Sigmoid colon (tissue), 7 donors: ENCODE data around the gene ROM1. TPM values are rescaled to one million over a fixed set of nuclear protein-coding genes. Genes with fewer than 3 reads are reported as not detected.

Experiments used
- DNase-seq: peaks from one replicate; pipeline ENCODE4 v3.0.0-alpha.2; 2019
- H3K27ac ChIP-seq, 4 donors: fragments of 200-600 bp; sonication (generic); one replicate each; pipeline ENCODE4 v1.5.1; 2016 to 2019; ENCODE audit warnings: mild to moderate bottlenecking in 1 of 4
- H3K27me3 ChIP-seq, 3 donors: fragments of 200-600 bp; sonication (generic); one replicate each; pipeline ENCODE4 v1.5.1; 2019; ENCODE audit warnings: mild to moderate bottlenecking in 1 of 3
- H3K36me3 ChIP-seq, 4 donors: fragments of 200-600 bp; sonication (generic); one replicate each; pipeline ENCODE4 v1.5.1; 2016 to 2019
- H3K4me1 ChIP-seq, 4 donors: fragments of 200-600 bp; sonication (generic); one replicate each; pipeline ENCODE4 v1.5.1; 2017 to 2019
- H3K4me3 ChIP-seq, 4 donors: fragments of 200-600 bp; sonication (generic); one replicate each; pipeline ENCODE4 v1.5.1; 2017 to 2019; ENCODE audit warnings: mild to moderate bottlenecking in 2 of 4, moderate library complexity in 1 of 4
- H3K9me3 ChIP-seq, 4 donors: fragments of 200-600 bp in 3 of 4; sonication (generic) in 3 of 4; one replicate each; pipeline versions ENCODE4 v1.5.1 to v1.6.1; 2013 to 2019
- CTCF ChIP-seq, 4 experiments: fragments of 450-650 bp in 3 of 4; fragments of 200-600 bp in 1 of 4; IDR thresholded peaks; one replicate each; pipeline ENCODE4 v1.5.1; 2016 to 2019; ENCODE audit warnings: antibody characterized with exemption in 4 of 4, mild to moderate bottlenecking in 3 of 4, moderate library complexity in 2 of 4
- EP300 ChIP-seq, 4 donors: sonication (generic); formaldehyde crosslinking; IDR thresholded peaks; one replicate each; pipeline ENCODE4 v1.6.1; 2017; ENCODE audit warnings: antibody characterized with exemption in 4 of 4
- POLR2A ChIP-seq, 2 donors: fragments of 450-650 bp; IDR thresholded peaks; one replicate each; pipeline ENCODE4 v1.6.1; 2016; ENCODE audit warnings: antibody characterized with exemption in 2 of 2, mild to moderate bottlenecking in 2 of 2, moderate library complexity in 2 of 2
- POLR2AphosphoS5 ChIP-seq, 4 donors: sonication (generic); formaldehyde crosslinking; IDR thresholded peaks; one replicate each; pipeline ENCODE4 v1.6.1; 2017; ENCODE audit warnings: antibody characterized with exemption in 4 of 4
- WGBS, 2 donors: extraction: QIAGEN DNeasy Blood & Tissue Kit; methylation state at CpG; one replicate each; pipeline ENCODE4 v1.1.7; 2013; 5-methylcytosine and 5-hydroxymethylcytosine counted together
- intact Hi-C: fragments of 100-400 bp; cut with DNase I; formaldehyde crosslinking; loops from one replicate; pipeline ENCODE4 v1.15.1; 2023
- polyA plus RNA-seq, 3 donors: library from polyadenylated mRNA; stranded (reverse); fragments of 200-250 nt; gene quantifications; one replicate each; pipeline ENCODE4 v1.2.3, GENCODE V29; 2013
- total RNA-seq, 4 donors: library from RNA; depleted of rRNA; stranded (reverse); fragments of >200 nt; gene quantifications; one replicate each; pipeline ENCODE4 v1.1.0, GENCODE V29; 2016
- donor health status: healthy with polysubstance abuse.
- donor health status: Bipolar disorder and iron deficiency.
- donor health status: healthy.

The ROM1 gene
- total and polyA plus RNA-seq, 7 donors, result 3.0 to 14.2 (median 7.1) TPM

- Histone ChIP-seq H3K9me3 (no peaks in the 10 kb centered on the region), H3K27me3 (no peaks in the 10 kb centered on the region), H3K36me3 (peaks cover 12 to 40% (median 16%) of the 10 kb centered on the region in 4 donors), H3K4me3 (peak overlapping the region; percentile 60 to 87 (median 74)), H3K27ac (peak overlapping the region; percentile 84 to 93 (median 90)), H3K4me1 (peaks cover 0 to 23% (median 19%) of the 10 kb centered on the region in 4 donors)
- DNase-seq, result no peak
- TF ChIP-seq POLR2A (IDR thresholded peaks at IDR 0.05) (no peak), EP300 (IDR thresholded peaks at IDR 0.05) (no peak), POLR2AphosphoS5 (IDR thresholded peaks at IDR 0.05) (no peak), CTCF (IDR thresholded peaks at IDR 0.05) (no peak)
- intact Hi-C loops, result loop anchor here (5.0 kb wide), 1 partner anchor 106 kb away; the partner anchor contains the start of genes HNRNPUL2 and TTC9C
- WGBS, 2 donors, result 27 to 32% methylated on average over 8 of the region's 8 CpGs
Measured at GRCh38 chr11:62621027-62621566, 8.0 kb downstream of the ROM1 start.

- WGBS, 2 donors, result 1% methylated on average over 77 of the region's 77 CpGs
- TF ChIP-seq CTCF (IDR thresholded peaks at IDR 0.05), result no peak
- TF ChIP-seq POLR2AphosphoS5 (IDR thresholded peaks at IDR 0.05), result peak; percentile 85 to 97 (median 94)
- peak in 2 of 4 donors; percentile 53 to 88 for TF ChIP-seq EP300 (IDR thresholded peaks at IDR 0.05)
- TF ChIP-seq POLR2A (IDR thresholded peaks at IDR 0.05), result peak; percentile 76
- H3K27me3 ChIP-seq, result no peaks in the 10 kb centered on the region
- peaks cover 19 to 40% (median 20%) of the 10 kb centered on the region in 4 donors for H3K36me3 ChIP-seq
- peaks cover 0 to 23% (median 19%) of the 10 kb centered on the region in 4 donors for H3K4me1 ChIP-seq
- intact Hi-C loops, result loop anchor here (2.0 to 5.0 kb wide), 2 partner anchors 25 to 105 kb away; partner anchors contain the start of genes GANAB, HNRNPUL2 and TTC9C
- peak within 1 kb of the TSS; percentile 84 to 93 (median 90) for H3K27ac ChIP-seq
- DNase-seq, result peak; percentile 99
- H3K9me3 ChIP-seq, result no peaks in the 10 kb centered on the region
- H3K4me3 ChIP-seq, result peak within 1 kb of the TSS; percentile 60 to 87 (median 74)
Measured at GRCh38 chr11:62621567-62622470, 8.8 kb downstream of the ROM1 start, which contains the start of gene B3GAT3. Gene B3GAT3, minus strand, starts transcription at chr11:62621986. Its CDS starts 39 bp downstream, at chr11:62621947.

- peak overlapping the region; percentile 84 to 93 (median 90) for H3K27ac ChIP-seq
- no peaks in the 10 kb centered on the region for H3K27me3 ChIP-seq
- intact Hi-C loops, result loop anchor here (2.0 to 5.0 kb wide), 2 partner anchors 24 to 105 kb away; partner anchors contain the start of genes GANAB, HNRNPUL2 and TTC9C
- H3K4me1 ChIP-seq, result peaks cover 0 to 23% (median 19%) of the 10 kb centered on the region in 4 donors
- 91 to 93% methylated on average over 7 of the region's 7 CpGs for WGBS, 2 donors
- H3K36me3 ChIP-seq, result peaks cover 19 to 40% (median 25%) of the 10 kb centered on the region in 4 donors
- TF ChIP-seq POLR2AphosphoS5 (IDR thresholded peaks at IDR 0.05), result no peak
- TF ChIP-seq EP300 (IDR thresholded peaks at IDR 0.05), result no peak
- TF ChIP-seq CTCF (IDR thresholded peaks at IDR 0.05), result no peak
- TF ChIP-seq POLR2A (IDR thresholded peaks at IDR 0.05), result no peak
- no peaks in the 10 kb centered on the region for H3K9me3 ChIP-seq
- no peak for DNase-seq
- peak overlapping the region in 3 of 4 donors; percentile 60 to 87 (median 70) for H3K4me3 ChIP-seq
Measured at GRCh38 chr11:62622476-62623089, 9.5 kb downstream of the ROM1 start.

GRCh38 chr11:62627713-62628112, 14.7 kb downstream of the ROM1 start:
- 85 to 89% methylated on average over 3 of the region's 3 CpGs for whole genome bisulfite sequencing, 2 donors
- DNase-seq, result no peak
- intact Hi-C loops, result no loop called here
- no peak overlapping the region for H3K4me3 ChIP-seq
- H3K27me3 ChIP-seq, result no peaks in the 10 kb centered on the region
- no peak overlapping the region for H3K27ac ChIP-seq
- no peaks in the 10 kb centered on the region for H3K9me3 ChIP-seq
- no peak for TF ChIP-seq POLR2A (IDR thresholded peaks at IDR 0.05)
- no peak for TF ChIP-seq POLR2AphosphoS5 (IDR thresholded peaks at IDR 0.05)
- TF ChIP-seq CTCF (IDR thresholded peaks at IDR 0.05), result no peak
- no peak for TF ChIP-seq EP300 (IDR thresholded peaks at IDR 0.05)
- H3K4me1 ChIP-seq, result peaks cover 0 to 7% (median 0%) of the 10 kb centered on the region in 4 donors
- peaks cover 48 to 81% (median 67%) of the 10 kb centered on the region in 4 donors for H3K36me3 ChIP-seq
